Measurements from ENCODE around the gene ZFP91. TPM values are rescaled to one million over a fixed set of nuclear protein-coding genes. Genes with fewer than 3 reads are reported as not detected.

The ZFP91 gene
- polyA plus RNA-seq, 1 donor from 2014 or later: 32.7 TPM

- Histone ChIP-seq H3K79me2 (replicated peaks; ENCODE audit: insufficient read depth, low read length) (no peaks in the 10 kb centered on the region), H4K20me1 (ENCODE audit: insufficient read depth) (no peaks in the 10 kb centered on the region), H3F3A (ENCODE audit: insufficient read depth, low read length, poor library complexity, severe bottlenecking) (no peaks in the 10 kb centered on the region), H3K36me3 (ENCODE audit: insufficient read depth, low read length) (no peaks in the 10 kb centered on the region), H3K27ac (ENCODE audit: low read length) (no peak overlapping the region), H3K9me3 (ENCODE audit: low read length) (peaks cover 7% of the 10 kb centered on the region), H2AFZ (ENCODE audit: low read depth, low read length) (no peak overlapping the region), H3K4me3 (ENCODE audit: low read length) (no peak overlapping the region), H3K4me2 (ENCODE audit: low read length) (no peak overlapping the region), H3K9ac (ENCODE audit: low read length) (no peak overlapping the region), H3K9me2 (ENCODE audit: insufficient read depth, low read length) (no peaks in the 10 kb centered on the region), H3K27me3 (ENCODE audit: insufficient read depth, low read depth, low read length) (no peaks in the 10 kb centered on the region)
- TF ChIP-seq REST (IDR thresholded peaks at IDR 0.05; ENCODE audit: borderline replicate concordance): no peak
- TF ChIP-seq EZH2 (IDR thresholded peaks at IDR 0.05; ENCODE audit: borderline replicate concordance, insufficient read depth, low read length, poor library complexity, severe bottlenecking): no peak
- TF ChIP-seq EP300 (conservative IDR thresholded peaks at IDR 0.05; ENCODE audit: poor library complexity, severe bottlenecking): no peak
- no peak for TF ChIP-seq POLR2AphosphoS5 (IDR thresholded peaks at IDR 0.05)
- TF ChIP-seq MXI1 (conservative IDR thresholded peaks at IDR 0.05; ENCODE audit: poor library complexity, severe bottlenecking): no peak
- no peak for TF ChIP-seq CTCF (IDR thresholded peaks at IDR 0.05; ENCODE audit: poor library complexity, severe bottlenecking)
- no peak for TF ChIP-seq RAD21 (conservative IDR thresholded peaks at IDR 0.05)
- TF ChIP-seq TAF1 (IDR thresholded peaks at IDR 0.05; ENCODE audit: low read depth): no peak
- no peak for TF ChIP-seq SMC3 (conservative IDR thresholded peaks at IDR 0.05; ENCODE audit: poor library complexity)
These were observed 69.0 kb downstream of the ZFP91 start for GRCh38 chr11:58647866-58648265.

- TF ChIP-seq EZH2 (IDR thresholded peaks at IDR 0.05; ENCODE audit: borderline replicate concordance, insufficient read depth, low read length, poor library complexity, severe bottlenecking) (no peak), REST (IDR thresholded peaks at IDR 0.05; ENCODE audit: borderline replicate concordance) (no peak), MXI1 (conservative IDR thresholded peaks at IDR 0.05; ENCODE audit: poor library complexity, severe bottlenecking) (no peak), POLR2AphosphoS5 (IDR thresholded peaks at IDR 0.05) (no peak), RAD21 (conservative IDR thresholded peaks at IDR 0.05) (no peak), CTCF (IDR thresholded peaks at IDR 0.05; ENCODE audit: poor library complexity, severe bottlenecking) (no peak)
- H3K27me3 ChIP-seq (ENCODE audit: insufficient read depth, low read depth, low read length): no peaks in the 10 kb centered on the region
- no peak overlapping the region for H3K4me3 ChIP-seq (ENCODE audit: low read length)
- H3K9me3 ChIP-seq (ENCODE audit: low read length): peaks cover 7% of the 10 kb centered on the region
- no peaks in the 10 kb centered on the region for H3F3A ChIP-seq (ENCODE audit: insufficient read depth, low read length, poor library complexity, severe bottlenecking)
- H3K36me3 ChIP-seq (ENCODE audit: insufficient read depth, low read length): no peaks in the 10 kb centered on the region
- H3K9me2 ChIP-seq (ENCODE audit: insufficient read depth, low read length): no peaks in the 10 kb centered on the region
- H3K9ac ChIP-seq (ENCODE audit: low read length): no peak overlapping the region
- H2AFZ ChIP-seq (ENCODE audit: low read depth, low read length): no peak overlapping the region
- H3K4me2 ChIP-seq (ENCODE audit: low read length): no peak overlapping the region
- H3K27ac ChIP-seq (ENCODE audit: low read length): no peak overlapping the region
- no peaks in the 10 kb centered on the region for H4K20me1 ChIP-seq (ENCODE audit: insufficient read depth)
- no peaks in the 10 kb centered on the region for H3K79me2 ChIP-seq (replicated peaks; ENCODE audit: insufficient read depth, low read length)
These were observed 70.8 kb downstream of the ZFP91 start for GRCh38 chr11:58649623-58650022.

All from neural cell (in vitro differentiated cells).